ACC112 (cell line): ENCODE results near the gene SH3BP2.
A peak's percentile ranks its signal among the peaks of the same experiment; 100 is the strongest.

Experiments
- H2AFZ ChIP-seq: fragments of 200-600 bp; sonication (generic); one replicate; pipeline ENCODE4 v1.6.0; 2017; ENCODE audit warnings: antibody characterized with exemption, low read length; ENCODE audit not compliant: unreplicated experiment
- H3K27ac ChIP-seq: fragments of 200-600 bp; sonication (generic); 2 replicates; pipeline ENCODE4 v1.5.1; 2014; ENCODE audit warnings: low read depth, mild to moderate bottlenecking, antibody characterized with exemption, low read length, moderate library complexity
- H3K27me3 ChIP-seq: fragments of 200-600 bp; sonication (generic); 2 replicates; pipeline ENCODE4 v1.6.1; 2014; ENCODE audit warnings: mild to moderate bottlenecking, antibody characterized with exemption, low read length, moderate library complexity, mixed read lengths; ENCODE audit not compliant: insufficient read depth
- H3K36me3 ChIP-seq: fragments of 200-600 bp; sonication (generic); 2 replicates; pipeline ENCODE4 v1.6.1; 2016; ENCODE audit warnings: mild to moderate bottlenecking, antibody characterized with exemption, low read length, moderate library complexity, mixed read lengths; ENCODE audit not compliant: insufficient read depth
- H3K4me1 ChIP-seq: fragments of 200-600 bp; sonication (generic); one replicate; pipeline ENCODE4 v1.6.1; 2016; ENCODE audit warnings: low read length, mixed read lengths; ENCODE audit not compliant: insufficient read depth, unreplicated experiment, control insufficient read depth
- H3K4me3 ChIP-seq: fragments of 200-600 bp; sonication (generic); 2 replicates; pipeline ENCODE4 v1.5.1; 2014; ENCODE audit warnings: mild to moderate bottlenecking, low read depth, low read length
- H3K79me2 ChIP-seq: fragments of 200-600 bp; sonication (generic); one replicate; pipeline ENCODE4 v1.6.0; 2016; ENCODE audit warnings: low read length; ENCODE audit not compliant: control insufficient read depth, unreplicated experiment, insufficient read depth

Gene SH3BP2

GRCh38 chr4:2817701-2818350 is 24.9 kb downstream of the SH3BP2 start:
- Histone ChIP-seq H3K4me1 (no peaks in the 10 kb centered on the region), H3K79me2 (peaks cover 43% of the 10 kb centered on the region), H3K4me3 (peak overlapping the region; percentile 71), H2AFZ (no peak overlapping the region), H3K36me3 (peaks cover 28% of the 10 kb centered on the region), H3K27ac (no peak overlapping the region), H3K27me3 (no peaks in the 10 kb centered on the region)

- Histone ChIP-seq H2AFZ (no peak overlapping the region), H3K4me1 (no peaks in the 10 kb centered on the region), H3K4me3 (peak overlapping the region; percentile 70), H3K27me3 (no peaks in the 10 kb centered on the region), H3K79me2 (peaks cover 38% of the 10 kb centered on the region), H3K27ac (no peak overlapping the region), H3K36me3 (peaks cover 25% of the 10 kb centered on the region)
These were observed 25.6 kb downstream of the SH3BP2 start for GRCh38 chr4:2818351-2818939.

- Histone ChIP-seq H3K79me2 (peaks cover 28% of the 10 kb centered on the region), H3K36me3 (peaks cover 26% of the 10 kb centered on the region), H3K27ac (no peak overlapping the region), H3K27me3 (no peaks in the 10 kb centered on the region), H3K4me3 (no peak overlapping the region), H3K4me1 (no peaks in the 10 kb centered on the region), H2AFZ (no peak overlapping the region)
These were observed 26.6 kb downstream of the SH3BP2 start for GRCh38 chr4:2819244-2820215.

- Histone ChIP-seq H3K27me3 (no peaks in the 10 kb centered on the region), H3K79me2 (peaks cover 22% of the 10 kb centered on the region), H3K4me3 (no peak overlapping the region), H3K36me3 (peaks cover 22% of the 10 kb centered on the region), H2AFZ (no peak overlapping the region), H3K27ac (no peak overlapping the region), H3K4me1 (no peaks in the 10 kb centered on the region)
These were observed 27.5 kb downstream of the SH3BP2 start for GRCh38 chr4:2820216-2820982.

- no peak overlapping the region for H2AFZ ChIP-seq
- no peaks in the 10 kb centered on the region for H3K4me1 ChIP-seq
- peaks cover 11% of the 10 kb centered on the region for H3K79me2 ChIP-seq
- H3K36me3 ChIP-seq, result peaks cover 16% of the 10 kb centered on the region; the same call in 1 of the 2 replicates
- H3K27me3 ChIP-seq, result no peaks in the 10 kb centered on the region
- no peak overlapping the region for H3K27ac ChIP-seq
- no peak overlapping the region for H3K4me3 ChIP-seq
These were observed 29.8 kb downstream of the SH3BP2 start for GRCh38 chr4:2822461-2823300.

- Histone ChIP-seq H3K27ac (no peak overlapping the region), H3K79me2 (peaks cover 8% of the 10 kb centered on the region), H3K4me1 (no peaks in the 10 kb centered on the region), H2AFZ (no peak overlapping the region), H3K27me3 (no peaks in the 10 kb centered on the region), H3K36me3 (peaks cover 16% of the 10 kb centered on the region; the same call in 1 of the 2 replicates), H3K4me3 (no peak overlapping the region)
These were observed 30.4 kb downstream of the SH3BP2 start for GRCh38 chr4:2823301-2823670.

GRCh38 chr4:2823671-2824328 is 30.9 kb downstream of the SH3BP2 start:
- peaks cover 5% of the 10 kb centered on the region for H3K79me2 ChIP-seq
- no peak overlapping the region for H2AFZ ChIP-seq
- peaks cover 16% of the 10 kb centered on the region; the same call in 1 of the 2 replicates for H3K36me3 ChIP-seq
- no peak overlapping the region for H3K27ac ChIP-seq
- H3K4me3 ChIP-seq, result no peak overlapping the region
- no peaks in the 10 kb centered on the region for H3K4me1 ChIP-seq
- H3K27me3 ChIP-seq, result no peaks in the 10 kb centered on the region

GRCh38 chr4:2824329-2824835 is 31.5 kb downstream of the SH3BP2 start:
- Histone ChIP-seq H3K27ac (no peak overlapping the region), H3K36me3 (peaks cover 16% of the 10 kb centered on the region; the same call in 1 of the 2 replicates), H3K4me1 (no peaks in the 10 kb centered on the region), H3K27me3 (no peaks in the 10 kb centered on the region), H2AFZ (no peak overlapping the region), H3K4me3 (no peak overlapping the region), H3K79me2 (peaks cover 3% of the 10 kb centered on the region)

- H3K4me3 ChIP-seq, result no peak overlapping the region
- H3K27ac ChIP-seq, result no peak overlapping the region
- H3K27me3 ChIP-seq, result no peaks in the 10 kb centered on the region
- no peaks in the 10 kb centered on the region for H3K4me1 ChIP-seq
- H3K79me2 ChIP-seq, result no peaks in the 10 kb centered on the region
- H2AFZ ChIP-seq, result no peak overlapping the region
- H3K36me3 ChIP-seq, result peaks cover 16% of the 10 kb centered on the region; the same call in 1 of the 2 replicates
These were observed 32.0 kb downstream of the SH3BP2 start for GRCh38 chr4:2824836-2825381.
